K562 (cell line): ENCODE measurements around the gene TMEM86A.

ENCODE experiments used
- HNRNPLL ChIP-seq: fragments of 200-400 bp; formaldehyde crosslinking; IDR thresholded peaks from 2 replicates; pipeline ENCODE4 v1.6.1; 2017; ENCODE audit warnings: low read length, low read depth, mild to moderate bottlenecking; ENCODE audit not compliant: poor library complexity, severe bottlenecking
- PPARD ChIP-seq: fragments of 250-450 bp; sonication (Bioruptor Pico); IDR thresholded peaks from 2 replicates; pipeline ENCODE4 v1.8.0; 2022; ENCODE audit warnings: inconsistent platforms, mild to moderate bottlenecking, moderate library complexity
- ZNF277 ChIP-seq: fragments of 250-450 bp; sonication (Bioruptor Pico); IDR thresholded peaks from 2 replicates; pipeline ENCODE4 v1.8.0; 2022; ENCODE audit warnings: inconsistent platforms, mild to moderate bottlenecking, moderate library complexity, borderline replicate concordance
- ZNF280B ChIP-seq: fragments of 250-450 bp; sonication (Bioruptor Pico); IDR thresholded peaks from 2 replicates; pipeline ENCODE4 v1.5.1; 2021; ENCODE audit warnings: mild to moderate bottlenecking

GRCh38 chr11:18727479-18728236, 29.1 kb downstream of the TMEM86A start:
- no peak for TF ChIP-seq PPARD (CRISPR knock-in tag)
- TF ChIP-seq ZNF280B (CRISPR knock-in tag): no peak
- TF ChIP-seq ZNF277: no peak
- no peak for TF ChIP-seq HNRNPLL
